Measurements from ENCODE around the gene SLC7A4. TPM values are rescaled to one million over a fixed set of nuclear protein-coding genes. Genes with fewer than 3 reads are reported as not detected.

The SLC7A4 gene
- polyA plus RNA-seq, 1 of the 3 experiments (the other 2 are of a cell fraction): 0.02 TPM

- Histone ChIP-seq H3K4me1 (ENCODE audit: control insufficient read depth in 1 of 2, insufficient read depth in 2 of 2, low read depth in 1 of 2, low read length in 1 of 2) (peaks cover 12 to 26% of the 10 kb centered on the region in 2 experiments; a peak in 3 of 4 replicates), H3K4me2 (no peak overlapping the region), H3K27ac (ENCODE audit: low read depth in 2 of 2, low read length in 1 of 2) (no peak overlapping the region), H3K9me3 (no peaks in the 10 kb centered on the region), H2AFZ (ENCODE audit: low read depth) (no peak overlapping the region), H3K27me3 (ENCODE audit: insufficient read depth) (no peaks in the 10 kb centered on the region), H3K36me3 (replicated peaks in 1 of 2; ENCODE audit: control insufficient read depth in 1 of 2, insufficient read depth in 2 of 2, low read length in 1 of 2) (peaks cover 7 to 49% of the 10 kb centered on the region in 2 experiments), H3F3A (replicated peaks; ENCODE audit: insufficient read depth) (peaks cover 13% of the 10 kb centered on the region), H3K79me2 (ENCODE audit: insufficient read depth) (peaks cover 24% of the 10 kb centered on the region), H3K9me2 (no peaks in the 10 kb centered on the region), H3K4me3 (ENCODE audit: low read depth in 2 of 2, low read length in 1 of 2) (no peak overlapping the region), H4K20me1 (ENCODE audit: insufficient read depth) (0 out of 2 replicates have a peak, but pooled peaks cover 5% of the 10 kb centered on the region), H3K9ac (no peak overlapping the region)
- TF ChIP-seq POLR2AphosphoS5 (IDR thresholded peaks at IDR 0.05; ENCODE audit: low read depth, low read length) (peak; percentile 40; the same call in 1 of the 2 replicates), FOXJ3 (CRISPR knock-in tag; IDR thresholded peaks at IDR 0.05) (no peak)
- 95% methylated on average over 10 of the region's 13 CpGs for WGBS (ENCODE audit: low lambda C conversion rate)
- no peak for DNase-seq
- ChIA-PET CTCF (no interaction called here), POLR2A (interaction anchor here (1.2 to 3.3 kb wide), 4 partner anchors 7 to 17 kb away, joined by 3 to 18 read pairs (median 9); partner anchors contain the start of genes LZTR1 and P2RX6)
These were observed 34.7 kb downstream of the SLC7A4 start for GRCh38 chr22:20997536-20998257.

- Histone ChIP-seq H3K4me1 (ENCODE audit: control insufficient read depth in 1 of 2, insufficient read depth in 2 of 2, low read depth in 1 of 2, low read length in 1 of 2) (peaks cover 12 to 26% of the 10 kb centered on the region in 2 experiments; a peak in 3 of 4 replicates), H3K27ac (ENCODE audit: low read depth in 2 of 2, low read length in 1 of 2) (no peak overlapping the region), H2AFZ (ENCODE audit: low read depth) (no peak overlapping the region), H4K20me1 (ENCODE audit: insufficient read depth) (0 out of 2 replicates have a peak, but pooled peaks cover 5% of the 10 kb centered on the region), H3K79me2 (ENCODE audit: insufficient read depth) (peaks cover 21% of the 10 kb centered on the region), H3K9ac (no peak overlapping the region), H3K27me3 (ENCODE audit: insufficient read depth) (no peaks in the 10 kb centered on the region), H3K36me3 (replicated peaks in 1 of 2; ENCODE audit: control insufficient read depth in 1 of 2, insufficient read depth in 2 of 2, low read length in 1 of 2) (peaks cover 7 to 57% of the 10 kb centered on the region in 2 experiments), H3K9me3 (no peaks in the 10 kb centered on the region), H3F3A (replicated peaks; ENCODE audit: insufficient read depth) (peaks cover 7% of the 10 kb centered on the region), H3K4me2 (no peak overlapping the region), H3K4me3 (ENCODE audit: low read depth in 2 of 2, low read length in 1 of 2) (no peak overlapping the region), H3K9me2 (no peaks in the 10 kb centered on the region)
- no peak for DNase-seq
- ChIA-PET POLR2A (interaction anchor here (1.2 to 1.4 kb wide), 2 partner anchors 15 to 18 kb away, joined by 3 to 6 read pairs; partner anchors contain the start of genes LZTR1 and P2RX6), CTCF (no interaction called here)
- no CpG with 5 or more reads among the region's 27 CpGs for WGBS (ENCODE audit: low lambda C conversion rate)
- no peak for TF ChIP-seq RXRA (IDR thresholded peaks at IDR 0.05; ENCODE audit: borderline replicate concordance, low read depth)
- no peak for TF ChIP-seq USF2 (IDR thresholded peaks at IDR 0.05; ENCODE audit: borderline replicate concordance, low read depth, low read length)
- no peak for TF ChIP-seq REST (IDR thresholded peaks at IDR 0.05; ENCODE audit: low read depth, low read length)
- TF ChIP-seq FOXM1 (IDR thresholded peaks at IDR 0.05; ENCODE audit: low read depth): no peak
- no peak for TF ChIP-seq POLR2AphosphoS5 (IDR thresholded peaks at IDR 0.05; ENCODE audit: low read depth, low read length)
These were observed 35.5 kb downstream of the SLC7A4 start for GRCh38 chr22:20996598-20997535.

Data from SK-N-SH (cell line).